Osteocyte (in vitro differentiated cells): ENCODE data around the gene DYNC1LI2. TPM values are rescaled to one million over a fixed set of nuclear protein-coding genes. Genes with fewer than 3 reads are reported as not detected.

Source experiments
- DNase-seq: peaks from one replicate; pipeline ENCODE4 v3.0.0; 2021; ENCODE audit warnings: mixed read lengths; ENCODE audit not compliant: unreplicated experiment; ENCODE audit errors: extremely low spot score
- H3K27ac Mint-ChIP-seq: one replicate; pipeline ENCODE4 v1.8.0; 2021; ENCODE audit warnings: mild to moderate bottlenecking, mixed read lengths; ENCODE audit not compliant: unreplicated experiment
- H3K27me3 Mint-ChIP-seq: one replicate; pipeline ENCODE4 v1.8.0; 2021; ENCODE audit warnings: mixed read lengths; ENCODE audit not compliant: unreplicated experiment
- H3K36me3 Mint-ChIP-seq: one replicate; pipeline ENCODE4 v1.8.0; 2021; ENCODE audit warnings: mixed read lengths; ENCODE audit not compliant: unreplicated experiment
- H3K4me1 Mint-ChIP-seq: one replicate; pipeline ENCODE4 v1.8.0; 2021; ENCODE audit warnings: mixed read lengths; ENCODE audit not compliant: unreplicated experiment
- H3K4me3 Mint-ChIP-seq: one replicate; pipeline ENCODE4 v1.8.0; 2021; ENCODE audit warnings: mild to moderate bottlenecking, moderate library complexity, mixed read lengths; ENCODE audit not compliant: unreplicated experiment
- H3K9me3 Mint-ChIP-seq: one replicate; pipeline ENCODE4 v1.8.0; 2021; ENCODE audit warnings: mixed read lengths; ENCODE audit not compliant: unreplicated experiment
- CTCF ChIP-seq: fragments of 200-600 bp; sonication (generic); IDR thresholded peaks from 2 replicates; pipeline ENCODE4 v1.5.0; 2021; ENCODE audit warnings: antibody characterized with exemption, mild to moderate bottlenecking, moderate library complexity
- total RNA-seq: library from RNA; stranded (reverse); gene quantifications from 2 replicates; pipeline ENCODE4 v1.2.1, GENCODE V29; 2021

The DYNC1LI2 gene
- total RNA-seq, 1 donor from 2014 or later: 151 TPM

DNA sequence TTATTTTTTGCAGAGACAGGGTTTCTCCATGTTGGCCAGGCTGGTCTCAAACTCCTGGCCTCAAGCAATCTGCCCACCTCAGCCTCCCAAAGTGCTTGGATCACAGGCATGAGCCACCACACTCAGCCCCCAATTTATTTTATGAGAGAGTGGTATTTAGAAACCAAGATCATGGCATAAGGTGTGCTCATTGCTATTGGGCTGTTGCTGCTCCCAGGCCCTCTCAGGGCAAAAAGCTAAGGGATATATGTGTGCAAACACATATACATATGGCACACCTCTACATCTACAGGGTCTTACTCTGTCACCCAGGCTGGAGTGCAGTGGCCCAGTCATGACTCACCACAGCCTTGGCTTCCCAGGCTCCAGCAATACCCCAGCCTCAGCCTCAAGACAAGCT, 39.8 kb downstream of the DYNC1LI2 start:
- H3K9me3 Mint-ChIP-seq: no peaks in the 10 kb centered on the region
- H3K4me1 Mint-ChIP-seq: peaks cover 7% of the 10 kb centered on the region
- no peak for TF ChIP-seq CTCF
- peaks cover 13% of the 10 kb centered on the region for H3K27me3 Mint-ChIP-seq
- DNase-seq: no peak
- no peak overlapping the region for H3K4me3 Mint-ChIP-seq
- H3K27ac Mint-ChIP-seq: no peak overlapping the region
- no peaks in the 10 kb centered on the region for H3K36me3 Mint-ChIP-seq

DNA sequence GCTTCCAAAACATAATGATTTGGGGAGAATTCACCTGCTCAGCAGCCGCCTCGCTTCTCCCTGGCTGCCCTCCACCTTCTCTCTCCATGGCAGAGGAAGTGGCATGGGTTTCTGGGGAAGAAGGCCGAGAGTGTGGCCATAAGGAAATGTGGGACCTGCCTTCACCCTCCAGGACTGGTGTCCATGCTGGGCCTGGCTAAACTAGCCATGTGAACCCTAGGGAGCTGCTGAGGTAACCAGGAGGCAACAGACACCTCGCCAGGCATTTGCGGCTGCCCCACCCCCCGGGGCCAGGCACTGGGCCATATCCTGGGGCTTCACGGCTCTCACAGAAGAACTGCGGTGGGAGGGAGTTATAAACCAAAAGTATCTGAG, 44.9 kb downstream of the DYNC1LI2 start:
- no peak overlapping the region for H3K4me3 Mint-ChIP-seq
- H3K27me3 Mint-ChIP-seq: peaks cover 17% of the 10 kb centered on the region
- no peaks in the 10 kb centered on the region for H3K9me3 Mint-ChIP-seq
- H3K27ac Mint-ChIP-seq: peak overlapping the region; percentile 50
- no peak for TF ChIP-seq CTCF
- no peaks in the 10 kb centered on the region for H3K36me3 Mint-ChIP-seq
- peaks cover 9% of the 10 kb centered on the region for H3K4me1 Mint-ChIP-seq
- DNase-seq: no peak

DNA sequence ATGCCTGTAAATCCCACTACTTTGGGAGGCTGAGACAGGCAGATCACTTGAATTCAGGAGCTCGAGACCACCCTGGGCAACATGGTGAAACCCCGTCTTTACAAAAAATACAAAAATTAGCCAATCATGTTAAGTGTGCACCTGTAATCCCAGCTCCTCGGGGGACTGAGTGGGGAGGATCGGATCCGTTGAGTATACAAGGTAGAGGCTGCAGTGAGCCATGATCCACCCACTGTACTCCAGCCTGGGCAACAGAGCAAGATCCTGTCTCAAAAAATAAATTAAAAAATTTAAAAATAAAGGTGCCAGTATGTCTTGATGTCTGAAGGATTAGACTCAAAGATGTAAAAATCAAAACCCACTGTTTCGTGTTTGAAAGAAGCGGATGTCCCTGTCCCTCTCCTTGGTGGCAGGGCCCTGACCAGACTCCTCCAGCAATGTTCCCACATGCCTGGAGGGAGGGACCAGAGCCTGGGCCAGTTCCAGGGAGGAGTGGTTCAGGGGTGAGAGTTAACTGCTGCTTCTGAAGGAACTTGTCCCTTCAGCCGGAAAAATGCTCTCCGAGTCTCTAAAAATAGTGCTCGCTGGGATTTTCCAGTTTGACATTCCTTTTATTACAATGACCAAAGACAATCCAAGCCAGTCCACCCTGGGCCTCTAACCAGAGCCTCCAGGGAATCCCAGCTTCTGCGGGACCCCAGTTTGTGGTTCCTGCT, 45.5 kb downstream of the DYNC1LI2 start:
- TF ChIP-seq CTCF: no peak
- Mint-ChIP-seq H3K36me3 (no peaks in the 10 kb centered on the region), H3K27me3 (peaks cover 17% of the 10 kb centered on the region), H3K4me1 (peaks cover 9% of the 10 kb centered on the region), H3K4me3 (no peak overlapping the region), H3K27ac (peak overlapping the region; percentile 50), H3K9me3 (no peaks in the 10 kb centered on the region)
- DNase-seq: no peak

GRCh38 chr16:66703406-66704215, 47.8 kb downstream of the DYNC1LI2 start:
- TF ChIP-seq CTCF: no peak
- Mint-ChIP-seq H3K9me3 (no peaks in the 10 kb centered on the region), H3K36me3 (no peaks in the 10 kb centered on the region)

GRCh38 chr16:66701516-66701915, 49.9 kb downstream of the DYNC1LI2 start:
- no peak for TF ChIP-seq CTCF
- no peaks in the 10 kb centered on the region for H3K36me3 Mint-ChIP-seq
- no peaks in the 10 kb centered on the region for H3K9me3 Mint-ChIP-seq
- H3K4me3 Mint-ChIP-seq: no peak overlapping the region
- H3K4me1 Mint-ChIP-seq: peaks cover 9% of the 10 kb centered on the region
- no peak overlapping the region for H3K27ac Mint-ChIP-seq
- H3K27me3 Mint-ChIP-seq: peaks cover 3% of the 10 kb centered on the region
- no peak for DNase-seq

More at GRCh38 chr16:66703406-66704215, 47.8 kb downstream of the DYNC1LI2 start:
- Mint-ChIP-seq H3K27me3 (peaks cover 10% of the 10 kb centered on the region), H3K4me3 (no peak overlapping the region), H3K27ac (no peak overlapping the region), H3K4me1 (peaks cover 9% of the 10 kb centered on the region)
- no peak for DNase-seq
